HepG2 (cell line): ENCODE results near the gene UCN. TPM values are rescaled to one million over a fixed set of nuclear protein-coding genes. Genes with fewer than 3 reads are reported as not detected.

Experiments
- CBX2 ChIP-seq, 2 experiments: fragments of 200-600 bp in 1 of 2; sonication (generic); formaldehyde crosslinking in 1 of 2; IDR thresholded peaks; 2 replicates each; pipeline versions ENCODE4 v1.7.0 to v1.8.1; 2018 to 2022; ENCODE audit warnings: low read depth in 2 of 2, low read length in 1 of 2, mild to moderate bottlenecking in 1 of 2, missing genetic modification reagents in 1 of 2
- FOXP1 ChIP-seq, 2 experiments: fragments of 450-650 bp in 1 of 2; IDR thresholded peaks; 2 replicates each; pipeline ENCODE4 v1.6.1; 2017 to 2018; ENCODE audit warnings: antibody characterized with exemption in 1 of 2
- FOXP4 ChIP-seq: sonication (generic); formaldehyde crosslinking; IDR thresholded peaks from 2 replicates; pipeline ENCODE4 v1.4.0; 2020; ENCODE audit warnings: missing genetic modification reagents
- HDAC6 ChIP-seq: fragments of 200-600 bp; sonication (generic); IDR thresholded peaks from 2 replicates; pipeline ENCODE4 v1.7.0; 2017; ENCODE audit warnings: mild to moderate bottlenecking, antibody characterized with exemption, low read length, low read depth
- HNF1B ChIP-seq: sonication (generic); formaldehyde crosslinking; IDR thresholded peaks from 2 replicates; pipeline ENCODE4 v1.5.1; 2020; ENCODE audit warnings: mild to moderate bottlenecking, moderate library complexity, missing genetic modification reagents
- HNRNPH1 ChIP-seq: fragments of 200-400 bp; formaldehyde crosslinking; optimal IDR thresholded peaks from 2 replicates; pipeline ENCODE3; 2017; ENCODE audit warnings: mild to moderate bottlenecking, low read depth, low read length
- KAT7 ChIP-seq: IDR thresholded peaks from 2 replicates; pipeline ENCODE4 v1.6.1; 2018; ENCODE audit warnings: borderline replicate concordance, missing compliant biosample characterization
- MZF1 ChIP-seq: sonication (generic); formaldehyde crosslinking; IDR thresholded peaks from 2 replicates; pipeline ENCODE4 v1.8.1; 2023; ENCODE audit warnings: mild to moderate bottlenecking, missing genetic modification reagents, borderline replicate concordance
- NFRKB ChIP-seq: fragments of 450-650 bp; IDR thresholded peaks from 2 replicates; pipeline ENCODE4 v1.6.1; 2017
- NFYC ChIP-seq: IDR thresholded peaks from 2 replicates; pipeline ENCODE4 v1.6.1; 2016; ENCODE audit warnings: missing genetic modification reagents, missing compliant biosample characterization
- NR2F2 ChIP-seq: IDR thresholded peaks from 2 replicates; pipeline ENCODE4 v1.6.1; 2012; ENCODE audit warnings: low read depth, inconsistent platforms, borderline replicate concordance
- RELA ChIP-seq: sonication (generic); formaldehyde crosslinking; IDR thresholded peaks from 2 replicates; pipeline ENCODE4 v1.4.0; 2020; ENCODE audit warnings: missing genetic modification reagents
- REXO4 ChIP-seq: sonication (generic); formaldehyde crosslinking; IDR thresholded peaks from 2 replicates; pipeline ENCODE4 v1.8.0; 2022; ENCODE audit warnings: missing genetic modification reagents, mild to moderate bottlenecking, borderline replicate concordance
- SRSF1 ChIP-seq: fragments of 200-400 bp; formaldehyde crosslinking; optimal IDR thresholded peaks from 2 replicates; pipeline ENCODE3; 2017; ENCODE audit warnings: mild to moderate bottlenecking, low read depth, low read length, moderate library complexity
- ZNF235 ChIP-seq: sonication (generic); formaldehyde crosslinking; IDR thresholded peaks from 2 replicates; pipeline ENCODE4 v1.8.1; 2023; ENCODE audit warnings: mild to moderate bottlenecking, missing genetic modification reagents, borderline replicate concordance
- ZNF296 ChIP-seq: sonication (generic); formaldehyde crosslinking; conservative IDR thresholded peaks from 2 replicates; pipeline ENCODE4 v1.5.0; 2020; ENCODE audit warnings: mild to moderate bottlenecking, missing genetic modification reagents
- ZNF331 ChIP-seq: sonication (generic); formaldehyde crosslinking; IDR thresholded peaks from 2 replicates; pipeline ENCODE4 v1.4.0; 2020; ENCODE audit warnings: missing genetic modification reagents
- ZNF543 ChIP-seq: sonication (generic); formaldehyde crosslinking; IDR thresholded peaks from 2 replicates; pipeline ENCODE4 v1.4.0; 2020; ENCODE audit warnings: mild to moderate bottlenecking, missing genetic modification reagents
- ZNF670 ChIP-seq: sonication (generic); formaldehyde crosslinking; IDR thresholded peaks from 2 replicates; pipeline ENCODE4 v1.8.0; 2022; ENCODE audit warnings: mild to moderate bottlenecking, missing genetic modification reagents, borderline replicate concordance
- ZNF704 ChIP-seq: sonication (generic); formaldehyde crosslinking; IDR thresholded peaks from 2 replicates; pipeline ENCODE4 v1.8.1; 2023; ENCODE audit warnings: mild to moderate bottlenecking, inconsistent platforms, moderate library complexity, missing genetic modification reagents, borderline replicate concordance
- ZNF713 ChIP-seq: sonication (generic); formaldehyde crosslinking; IDR thresholded peaks from 2 replicates; pipeline ENCODE4 v1.4.0; 2020; ENCODE audit warnings: mild to moderate bottlenecking, missing genetic modification reagents
- ZNF891 ChIP-seq: sonication (generic); formaldehyde crosslinking; IDR thresholded peaks from 2 replicates; pipeline ENCODE4 v1.5.0; 2020; ENCODE audit warnings: mild to moderate bottlenecking, missing genetic modification reagents
- polyA plus RNA-seq, 8 experiments: library from polyadenylated mRNA; depleted of rRNA in 3 of 8; stranded (reverse) in 7 of 8; unstranded in 1 of 8; fragments of >200 nt; fragmentation: Illumina TruSeq in 4 of 8; extraction: Trizol in 4 of 8; gene quantifications; 2 replicates each; pipeline versions ENCODE4 v1.2.1 to v1.2.3, GENCODE V29; 2011 to 2016; ENCODE audit warnings: low read depth in 4 of 8, missing spikeins in 1 of 8, mixed read lengths in 1 of 8; ENCODE audit not compliant: insufficient read depth in 1 of 8
- total RNA-seq, 5 experiments: library from RNA; depleted of rRNA; stranded (reverse); fragments of >200 nt; fragmentation: Illumina TruSeq; extraction: Trizol; gene quantifications; 2 replicates each; pipeline ENCODE4 v1.2.3, GENCODE V29; 2016; ENCODE audit warnings: low read depth in 1 of 5
- TF ChIP-seq, protein P1 (sequence below): sonication (generic); formaldehyde crosslinking; IDR thresholded peaks from 2 replicates; pipeline ENCODE4 v1.4.0; 2020; ENCODE audit warnings: missing genetic modification reagents
- TF ChIP-seq, protein P2 (sequence below): sonication (generic); formaldehyde crosslinking; IDR thresholded peaks from 2 replicates; pipeline ENCODE4 v1.5.1; 2020; ENCODE audit warnings: missing genetic modification reagents, mild to moderate bottlenecking, borderline replicate concordance

UCN gene
- total and polyA plus RNA-seq, 2 of the 13 experiments (the other 11 are each of a cell fraction or from before 2014, with no cell fraction given), result 1.2 to 2.3 TPM

GRCh38 chr2:27356382-27357181 lies 48.3 kb upstream of the UCN start, which contains the start of gene GTF3C2 (continued):
- TF ChIP-seq FOXP1 (IDR thresholded peaks at IDR 0.05) (peak; percentile 66), FOXP1 (CRISPR knock-in tag; IDR thresholded peaks at IDR 0.05) (peak; percentile 70), ZNF235 (CRISPR knock-in tag) (no peak), KAT7 (CRISPR knock-in tag) (peak; percentile 25), HNRNPH1 (peak; percentile 58), RELA (CRISPR knock-in tag) (no peak), SRSF1 (peak; percentile 85), REXO4 (CRISPR knock-in tag) (peak; percentile 84; the same call in 1 of the 2 replicates), MZF1 (peak; percentile 21; the same call in 1 of the 2 replicates), ZNF543 (CRISPR knock-in tag) (no peak; the same call in none of the 2 replicates), CBX2 (IDR thresholded peaks at IDR 0.05; ENCODE audit: low read depth, low read length) (no peak), CBX2 (CRISPR knock-in tag; IDR thresholded peaks at IDR 0.05; ENCODE audit: low read depth) (no peak; the same call in 1 of the 2 replicates), ZNF331 (CRISPR knock-in tag) (peak; percentile 61), ZNF670 (peak; percentile 89), NFYC (peak; percentile 32), HDAC6 (no peak), ZNF713 (CRISPR knock-in tag) (0 out of 2 replicates have a peak, but pooled peaks have one; percentile 90), ZNF891 (CRISPR knock-in tag) (peak; percentile 41), NFRKB (peak; percentile 87), ZNF704 (peak; percentile 88; the same call in 1 of the 2 replicates), HNF1B (CRISPR knock-in tag) (peak; percentile 84), NR2F2 (no peak), ZNF296 (no peak), FOXP4 (CRISPR knock-in tag) (peak; percentile 79)
- TF ChIP-seq, protein P1, sequence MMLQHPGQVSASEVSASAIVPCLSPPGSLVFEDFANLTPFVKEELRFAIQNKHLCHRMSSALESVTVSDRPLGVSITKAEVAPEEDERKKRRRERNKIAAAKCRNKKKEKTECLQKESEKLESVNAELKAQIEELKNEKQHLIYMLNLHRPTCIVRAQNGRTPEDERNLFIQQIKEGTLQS (CRISPR knock-in tag), result no peak; the same call in 1 of the 2 replicates
- TF ChIP-seq, protein P2, sequence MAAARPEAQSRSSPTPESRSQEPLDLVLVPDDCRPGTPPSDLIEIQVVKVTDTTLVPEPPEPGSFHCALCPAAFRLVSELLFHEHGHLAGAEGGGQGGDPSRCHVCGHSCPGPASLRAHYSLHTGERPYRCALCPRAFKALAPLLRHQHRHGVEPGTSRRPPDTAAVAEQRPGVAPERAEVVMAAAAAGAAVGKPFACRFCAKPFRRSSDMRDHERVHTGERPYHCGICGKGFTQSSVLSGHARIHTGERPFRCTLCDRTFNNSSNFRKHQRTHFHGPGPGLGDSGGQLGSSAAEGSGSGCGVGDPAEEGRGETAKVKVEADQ (CRISPR knock-in tag), result no peak
